Lung (tissue), 12 donors: Measurements from ENCODE around the gene CXCR2. TPM values are rescaled to one million over a fixed set of nuclear protein-coding genes. Genes with fewer than 3 reads are reported as not detected.
A peak's percentile ranks its signal among the peaks of the same experiment; 100 is the strongest.

Experiments
- ATAC-seq: fragments of 200-7000 bp; cut with Tn5 transposase; one replicate; pipeline ENCODE4 v1.9.1; 2020; ENCODE audit warnings: moderate number of reproducible peaks; ENCODE audit not compliant: insufficient read depth, low FRiP score
- DNase-seq, 3 donors: peaks; one replicate each; pipeline ENCODE4 v3.0.0-alpha.2; 2013 to 2017
- H3K27ac ChIP-seq, 2 donors: one replicate each; pipeline ENCODE4 v1.5.1; 2013; ENCODE audit warnings: mild to moderate bottlenecking in 2 of 2, moderate library complexity in 2 of 2, control low read depth in 1 of 2, inconsistent platforms in 1 of 2, low read depth in 1 of 2, low read length in 1 of 2
- H3K27me3 ChIP-seq, 3 donors: one replicate each; pipeline ENCODE4 v1.5.1; 2013; ENCODE audit warnings: low read length in 2 of 3; ENCODE audit not compliant: control insufficient read depth in 3 of 3, insufficient read depth in 3 of 3
- H3K36me3 ChIP-seq, 4 donors: one replicate each; pipeline ENCODE4 v1.5.1; 2013; ENCODE audit warnings: low read length in 4 of 4, mild to moderate bottlenecking in 1 of 4, moderate library complexity in 1 of 4; ENCODE audit not compliant: control insufficient read depth in 4 of 4, insufficient read depth in 4 of 4
- H3K4me1 ChIP-seq, 5 donors: one replicate each; pipeline ENCODE4 v1.5.1; 2013; ENCODE audit warnings: low read length in 5 of 5, mild to moderate bottlenecking in 2 of 5, moderate library complexity in 1 of 5; ENCODE audit not compliant: control insufficient read depth in 5 of 5, insufficient read depth in 5 of 5
- H3K4me3 ChIP-seq: one replicate; pipeline ENCODE4 v1.5.1; 2013; ENCODE audit warnings: mild to moderate bottlenecking, control low read depth, moderate library complexity
- H3K9ac ChIP-seq, 2 donors: one replicate each; pipeline ENCODE4 v1.5.1; 2013; ENCODE audit warnings: low read length in 2 of 2, control low read depth in 1 of 2; ENCODE audit not compliant: insufficient read depth in 1 of 2
- H3K9me3 ChIP-seq, 4 donors: one replicate each; pipeline ENCODE4 v1.5.1; 2013; ENCODE audit warnings: low read length in 3 of 4, mild to moderate bottlenecking in 1 of 4, moderate library complexity in 1 of 4; ENCODE audit not compliant: control insufficient read depth in 4 of 4, insufficient read depth in 3 of 4
- WGBS, 2 donors: extraction: QIAGEN DNeasy Blood & Tissue Kit; methylation state at CpG; one replicate each; pipeline ENCODE4 v1.1.7; 2013; 5-methylcytosine and 5-hydroxymethylcytosine counted together
- polyA plus RNA-seq, 2 donors: library from polyadenylated mRNA; stranded (reverse); fragments of 200-250 nt; gene quantifications; one replicate each; pipeline ENCODE4 v1.2.1, GENCODE V29; 2013
- total RNA-seq, 2 donors: library from RNA; depleted of rRNA in 1 of 2; stranded (reverse); fragments of >200 nt in 1 of 2; gene quantifications; one replicate each; pipeline ENCODE4 v1.2.1, GENCODE V29; 2014 to 2021
- TF ChIP-seq, protein P1 (sequence below): IDR thresholded peaks from 2 replicates; pipeline ENCODE4 v1.5.1; 2012; ENCODE audit warnings: mild to moderate bottlenecking; ENCODE audit errors: control extremely low read depth, extremely low read depth
- donor health status: control.
- donor health status: control.
- donor health status: Bipolar disorder and iron deficiency.
- donor health status: healthy.
- donor health status: DM: yes; HTN: yes; CAD: no.

CXCR2 gene
- total and polyA plus RNA-seq, 4 donors: 0.73 to 31.5 (median 4.5) TPM

DNA sequence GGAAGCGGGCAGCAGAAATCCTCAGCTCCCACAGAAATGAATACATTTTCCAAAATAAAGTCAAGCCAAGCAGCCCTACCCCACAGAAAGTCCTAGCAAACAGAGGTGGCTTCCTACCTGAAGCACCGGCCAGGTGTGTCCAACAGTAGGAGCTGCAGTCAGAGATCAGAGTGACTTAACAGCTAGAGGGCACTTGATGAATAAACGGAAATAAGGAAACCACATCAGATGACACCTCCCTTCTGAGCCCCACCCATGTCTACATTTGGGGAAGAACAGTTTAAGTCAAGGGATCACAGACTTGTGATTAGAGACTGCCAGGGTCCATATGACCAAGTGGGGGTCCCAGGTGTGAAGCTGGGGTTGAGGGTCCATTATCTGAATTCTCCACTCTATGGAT, 41.0 kb downstream of the CXCR2 start, which contains the start of gene CXCR1:
CXCR1 (minus strand) TSS at position 172 of the 400 bp plus-strand sequence. CDS start 1,751 bp downstream, outside the sequence.
- Histone ChIP-seq H3K36me3 (no peaks in the 10 kb centered on the region), H3K9ac (no peak within 1 kb of the TSS), H3K27ac (no peak within 1 kb of the TSS), H3K9me3 (no peaks in the 10 kb centered on the region), H3K4me1 (no peaks in the 10 kb centered on the region), H3K4me3 (no peak within 1 kb of the TSS), H3K27me3 (no peaks in the 10 kb centered on the region)
- DNase-seq: no peak
- 30 to 54% methylated on average over 3 of the region's 3 CpGs for WGBS, 2 donors
- TF ChIP-seq, protein P1, sequence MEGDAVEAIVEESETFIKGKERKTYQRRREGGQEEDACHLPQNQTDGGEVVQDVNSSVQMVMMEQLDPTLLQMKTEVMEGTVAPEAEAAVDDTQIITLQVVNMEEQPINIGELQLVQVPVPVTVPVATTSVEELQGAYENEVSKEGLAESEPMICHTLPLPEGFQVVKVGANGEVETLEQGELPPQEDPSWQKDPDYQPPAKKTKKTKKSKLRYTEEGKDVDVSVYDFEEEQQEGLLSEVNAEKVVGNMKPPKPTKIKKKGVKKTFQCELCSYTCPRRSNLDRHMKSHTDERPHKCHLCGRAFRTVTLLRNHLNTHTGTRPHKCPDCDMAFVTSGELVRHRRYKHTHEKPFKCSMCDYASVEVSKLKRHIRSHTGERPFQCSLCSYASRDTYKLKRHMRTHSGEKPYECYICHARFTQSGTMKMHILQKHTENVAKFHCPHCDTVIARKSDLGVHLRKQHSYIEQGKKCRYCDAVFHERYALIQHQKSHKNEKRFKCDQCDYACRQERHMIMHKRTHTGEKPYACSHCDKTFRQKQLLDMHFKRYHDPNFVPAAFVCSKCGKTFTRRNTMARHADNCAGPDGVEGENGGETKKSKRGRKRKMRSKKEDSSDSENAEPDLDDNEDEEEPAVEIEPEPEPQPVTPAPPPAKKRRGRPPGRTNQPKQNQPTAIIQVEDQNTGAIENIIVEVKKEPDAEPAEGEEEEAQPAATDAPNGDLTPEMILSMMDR: no peak
- ATAC-seq: no peak

DNA sequence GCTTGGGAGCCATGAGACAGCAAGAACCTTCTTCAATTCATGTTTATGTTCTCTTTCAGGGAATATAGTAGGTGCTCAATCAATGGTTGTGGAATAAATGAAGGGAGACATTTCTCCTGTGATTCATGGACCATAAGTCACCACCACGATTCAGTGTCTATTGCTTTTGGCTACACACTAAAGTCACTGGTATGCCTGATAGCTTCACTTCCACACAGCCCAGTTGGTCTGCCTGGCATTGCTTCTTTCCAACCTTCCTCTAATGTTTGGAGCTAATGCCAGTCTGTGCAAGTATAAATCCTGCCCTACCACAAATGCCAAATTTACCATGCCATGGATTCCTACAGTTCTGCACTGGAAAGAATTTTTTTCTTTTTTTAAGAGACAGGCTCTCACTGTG, 42.2 kb downstream of the CXCR2 start:
- ATAC-seq (no peak), DNase-seq (no peak)
- Histone ChIP-seq H3K36me3 (no peaks in the 10 kb centered on the region), H3K27ac (no peak overlapping the region), H3K27me3 (no peaks in the 10 kb centered on the region), H3K4me3 (no peak overlapping the region), H3K9me3 (no peaks in the 10 kb centered on the region), H3K9ac (no peak overlapping the region), H3K4me1 (no peaks in the 10 kb centered on the region)
- TF ChIP-seq, protein P1: no peak
- WGBS, 2 donors: 85 to 90% methylated on average over 1 of the region's 1 CpG

DNA sequence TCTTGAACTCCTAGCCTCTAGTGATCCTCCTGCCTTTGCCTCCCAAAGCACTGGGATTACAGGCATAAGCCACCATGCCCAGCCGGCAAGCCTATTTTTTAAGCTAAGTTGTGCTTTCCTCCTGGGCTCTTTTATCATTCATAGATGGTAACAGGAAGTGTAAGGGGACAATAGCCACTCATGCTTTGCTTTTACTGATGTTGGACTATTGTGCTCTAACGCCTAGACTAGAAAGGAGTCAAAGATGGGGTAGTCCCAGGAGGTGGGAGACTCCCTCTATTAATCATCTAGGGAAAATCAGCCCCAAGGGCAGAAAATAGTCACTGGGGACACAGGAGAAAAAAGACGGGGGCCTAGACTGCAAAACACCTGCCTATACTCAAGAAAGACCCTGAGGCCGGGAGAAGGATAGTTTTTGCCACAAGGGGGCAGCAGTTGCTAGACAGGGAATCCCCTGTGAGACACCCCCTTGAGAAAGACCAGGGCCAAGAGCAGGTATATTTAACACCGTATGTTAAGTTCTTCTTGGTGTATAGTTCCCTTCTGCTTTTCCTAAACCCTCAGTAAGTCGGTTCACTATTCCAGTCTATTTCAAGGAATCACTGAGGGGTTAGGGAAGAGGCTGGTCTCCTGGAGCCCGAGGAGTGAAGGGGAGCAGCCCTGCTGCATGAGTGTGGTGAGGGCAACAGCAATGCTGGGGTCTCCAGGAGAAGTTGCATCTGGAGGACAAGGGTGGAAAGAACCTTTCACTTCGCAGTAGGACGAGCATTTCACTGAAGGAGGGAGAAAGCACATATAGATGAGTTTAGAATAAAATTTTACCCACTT, 43.0 kb downstream of the CXCR2 start:
- H3K4me3 ChIP-seq: no peak overlapping the region
- no peak overlapping the region for H3K9ac ChIP-seq
- no peaks in the 10 kb centered on the region for H3K27me3 ChIP-seq
- DNase-seq (peak; percentile 29 to 39 (median 37)), ATAC-seq (no peak)
- no peak overlapping the region for H3K27ac ChIP-seq
- TF ChIP-seq, protein P1: peak; percentile 13
- no peaks in the 10 kb centered on the region for H3K9me3 ChIP-seq
- no peaks in the 10 kb centered on the region for H3K4me1 ChIP-seq
- no peaks in the 10 kb centered on the region for H3K36me3 ChIP-seq
- 48 to 49% methylated on average over 9 of the region's 9 CpGs for WGBS, 2 donors
